Fibroblast of lung (primary cell): Measurements from ENCODE around the gene RHBDD1. TPM values are rescaled to one million over a fixed set of nuclear protein-coding genes. Genes with fewer than 3 reads are reported as not detected.

Experiments
- DNase-seq, 2 donors: peaks; one replicate each; pipeline versions ENCODE4 v3.0.0 to v3.0.0-alpha.2; 2010; ENCODE audit warnings: low read depth in 2 of 2
- H2AFZ ChIP-seq: 2 replicates; pipeline ENCODE4 v1.5.1; 2012; ENCODE audit warnings: low read length, control low read depth, inconsistent platforms
- H3K27ac ChIP-seq: 2 replicates; pipeline ENCODE4 v1.5.1; 2011; ENCODE audit warnings: low read length, control low read depth; ENCODE audit not compliant: insufficient read depth
- H3K27me3 ChIP-seq: 2 replicates; pipeline ENCODE4 v1.5.1; 2011; ENCODE audit warnings: mild to moderate bottlenecking, low read length; ENCODE audit not compliant: control insufficient read depth, insufficient read depth
- H3K36me3 ChIP-seq: 2 replicates; pipeline ENCODE4 v1.5.1; 2011; ENCODE audit warnings: low read length; ENCODE audit not compliant: control insufficient read depth, insufficient read depth
- H3K4me1 ChIP-seq: 2 replicates; pipeline ENCODE4 v1.5.1; 2011; ENCODE audit warnings: low read length; ENCODE audit not compliant: control insufficient read depth, insufficient read depth; ENCODE audit errors: extremely low read depth
- H3K4me2 ChIP-seq: 2 replicates; pipeline ENCODE4 v1.5.1; 2011; ENCODE audit warnings: low read length, control low read depth; ENCODE audit not compliant: insufficient read depth; ENCODE audit errors: extremely low read depth
- H3K4me3 ChIP-seq, 4 experiments: fragments of 200-600 bp in 1 of 4; sonication (generic) in 1 of 4; replicated peaks in 1 of 4; 2 replicates each; pipeline ENCODE4 v1.5.1; 2011 to 2016; ENCODE audit warnings: low read length in 4 of 4, low read depth in 3 of 4, mild to moderate bottlenecking in 3 of 4, control low read depth in 2 of 4, inconsistent platforms in 1 of 4, mixed read lengths in 1 of 4; ENCODE audit not compliant: insufficient read depth in 1 of 4; ENCODE audit errors: control extremely low read depth in 1 of 4
- H3K79me2 ChIP-seq: 2 replicates; pipeline ENCODE4 v1.5.1; 2012; ENCODE audit warnings: mild to moderate bottlenecking, low read length, inconsistent platforms; ENCODE audit not compliant: control insufficient read depth, insufficient read depth
- H3K9ac ChIP-seq: 2 replicates; pipeline ENCODE4 v1.5.1; 2011; ENCODE audit warnings: mild to moderate bottlenecking, low read length, control low read depth; ENCODE audit not compliant: insufficient read depth
- H3K9me3 ChIP-seq: 2 replicates; pipeline ENCODE4 v1.5.1; 2012; ENCODE audit warnings: low read depth, low read length; ENCODE audit not compliant: control insufficient read depth, insufficient read depth
- H4K20me1 ChIP-seq: 2 replicates; pipeline ENCODE4 v1.5.1; 2011; ENCODE audit warnings: low read length; ENCODE audit not compliant: control insufficient read depth, insufficient read depth; ENCODE audit errors: extremely low read depth
- EZH2 ChIP-seq: IDR thresholded peaks from 2 replicates; pipeline ENCODE4 v1.5.1; 2012; ENCODE audit warnings: low read length, control low read depth, mild to moderate bottlenecking; ENCODE audit errors: missing control alignments
- polyA plus RNA-seq, 2 donors: library from polyadenylated mRNA; depleted of rRNA in 1 of 2; stranded (reverse) in 1 of 2; unstranded in 1 of 2; fragments of >200 nt; gene quantifications; 2 replicates each; pipeline ENCODE4 v1.2.1, GENCODE V29; 2011 to 2012; ENCODE audit warnings: missing spikeins in 1 of 2
- total RNA-seq: library from RNA; depleted of rRNA; stranded (reverse); fragments of >200 nt; gene quantifications from 2 replicates; pipeline ENCODE4 v1.2.1, GENCODE V29; 2014
- TF ChIP-seq, protein P1 (sequence below), 2 donors: IDR thresholded peaks in 1 of 2; conservative IDR thresholded peaks in 1 of 2; 1 replicate in 1 of 2; 2 replicates in 1 of 2; pipeline ENCODE4 v1.5.1; 2011 to 2012; ENCODE audit warnings: low read length in 2 of 2, control low read depth in 1 of 2, inconsistent platforms in 1 of 2, low read depth in 1 of 2, mild to moderate bottlenecking in 1 of 2

RHBDD1 gene
- total and polyA plus RNA-seq, 2 donors (not counting 1 experiment from before 2014, with no cell fraction given): 31.5 to 85.4 TPM

DNA sequence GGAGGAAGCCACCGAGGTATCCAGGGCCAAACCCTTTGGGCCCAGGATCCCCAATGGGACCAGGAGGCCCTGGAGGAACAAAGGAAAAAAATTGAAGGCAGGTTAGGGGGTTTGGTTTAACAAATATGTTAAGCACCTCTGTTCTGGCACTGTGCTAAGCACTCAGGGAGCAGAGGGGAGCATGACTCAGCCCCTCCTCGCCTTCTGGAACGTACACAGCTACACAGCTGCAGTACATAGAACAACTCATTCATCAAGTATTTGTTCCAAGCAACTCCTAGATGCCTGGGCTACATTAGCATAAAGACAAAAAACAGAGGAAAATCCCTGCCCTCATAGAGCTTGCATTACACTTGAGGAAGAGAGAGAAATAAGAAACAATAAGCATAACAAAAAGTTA lies 174.6 kb downstream of the RHBDD1 start:
- Histone ChIP-seq H3K27me3 (no peaks in the 10 kb centered on the region), H3K36me3 (no peaks in the 10 kb centered on the region), H3K4me2 (no peak overlapping the region), H2AFZ (no peak overlapping the region), H3K9ac (no peak overlapping the region), H3K4me3 (no peak overlapping the region), H3K9me3 (no peaks in the 10 kb centered on the region), H3K27ac (no peak overlapping the region), H3K79me2 (no peaks in the 10 kb centered on the region), H4K20me1 (no peaks in the 10 kb centered on the region), H3K4me1 (no peaks in the 10 kb centered on the region)
- peak; percentile 39 to 73 for DNase-seq
- TF ChIP-seq, protein P1, sequence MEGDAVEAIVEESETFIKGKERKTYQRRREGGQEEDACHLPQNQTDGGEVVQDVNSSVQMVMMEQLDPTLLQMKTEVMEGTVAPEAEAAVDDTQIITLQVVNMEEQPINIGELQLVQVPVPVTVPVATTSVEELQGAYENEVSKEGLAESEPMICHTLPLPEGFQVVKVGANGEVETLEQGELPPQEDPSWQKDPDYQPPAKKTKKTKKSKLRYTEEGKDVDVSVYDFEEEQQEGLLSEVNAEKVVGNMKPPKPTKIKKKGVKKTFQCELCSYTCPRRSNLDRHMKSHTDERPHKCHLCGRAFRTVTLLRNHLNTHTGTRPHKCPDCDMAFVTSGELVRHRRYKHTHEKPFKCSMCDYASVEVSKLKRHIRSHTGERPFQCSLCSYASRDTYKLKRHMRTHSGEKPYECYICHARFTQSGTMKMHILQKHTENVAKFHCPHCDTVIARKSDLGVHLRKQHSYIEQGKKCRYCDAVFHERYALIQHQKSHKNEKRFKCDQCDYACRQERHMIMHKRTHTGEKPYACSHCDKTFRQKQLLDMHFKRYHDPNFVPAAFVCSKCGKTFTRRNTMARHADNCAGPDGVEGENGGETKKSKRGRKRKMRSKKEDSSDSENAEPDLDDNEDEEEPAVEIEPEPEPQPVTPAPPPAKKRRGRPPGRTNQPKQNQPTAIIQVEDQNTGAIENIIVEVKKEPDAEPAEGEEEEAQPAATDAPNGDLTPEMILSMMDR (conservative IDR thresholded peaks at IDR 0.05 in 1 of 2, IDR thresholded peaks at IDR 0.05 in 1 of 2; ENCODE audit: low read depth in 1 of 2, low read length in 2 of 2): no peak
- TF ChIP-seq EZH2: no peak

GRCh38 chr2:227013330-227013729 lies 177.5 kb downstream of the RHBDD1 start:
- H3K4me2 ChIP-seq: no peak overlapping the region
- no peak for DNase-seq
- TF ChIP-seq, protein P1 (conservative IDR thresholded peaks at IDR 0.05 in 1 of 2, IDR thresholded peaks at IDR 0.05 in 1 of 2; ENCODE audit: low read depth in 1 of 2, low read length in 2 of 2): no peak
- no peak for TF ChIP-seq EZH2

GRCh38 chr2:227013881-227014280 lies 178.0 kb downstream of the RHBDD1 start:
- Histone ChIP-seq H3K4me1 (no peaks in the 10 kb centered on the region), H3K27me3 (no peaks in the 10 kb centered on the region), H3K4me2 (no peak overlapping the region), H4K20me1 (no peaks in the 10 kb centered on the region), H3K79me2 (no peaks in the 10 kb centered on the region), H3K9ac (no peak overlapping the region), H3K36me3 (no peaks in the 10 kb centered on the region), H3K9me3 (no peaks in the 10 kb centered on the region), H3K4me3 (no peak overlapping the region), H3K27ac (no peak overlapping the region), H2AFZ (no peak overlapping the region)
- TF ChIP-seq, protein P1 (conservative IDR thresholded peaks at IDR 0.05 in 1 of 2, IDR thresholded peaks at IDR 0.05 in 1 of 2; ENCODE audit: low read depth in 1 of 2, low read length in 2 of 2): no peak
- TF ChIP-seq EZH2: no peak
- no peak for DNase-seq

More at GRCh38 chr2:227013330-227013729, 177.5 kb downstream of the RHBDD1 start:
- Histone ChIP-seq H3K36me3 (no peaks in the 10 kb centered on the region), H2AFZ (no peak overlapping the region), H3K4me3 (no peak overlapping the region), H3K27me3 (no peaks in the 10 kb centered on the region), H3K79me2 (no peaks in the 10 kb centered on the region), H3K9ac (no peak overlapping the region), H4K20me1 (no peaks in the 10 kb centered on the region), H3K9me3 (no peaks in the 10 kb centered on the region), H3K4me1 (no peaks in the 10 kb centered on the region), H3K27ac (no peak overlapping the region)
